ENCODE measurements around the gene FADS1.

- TF ChIP-seq, protein P1, sequence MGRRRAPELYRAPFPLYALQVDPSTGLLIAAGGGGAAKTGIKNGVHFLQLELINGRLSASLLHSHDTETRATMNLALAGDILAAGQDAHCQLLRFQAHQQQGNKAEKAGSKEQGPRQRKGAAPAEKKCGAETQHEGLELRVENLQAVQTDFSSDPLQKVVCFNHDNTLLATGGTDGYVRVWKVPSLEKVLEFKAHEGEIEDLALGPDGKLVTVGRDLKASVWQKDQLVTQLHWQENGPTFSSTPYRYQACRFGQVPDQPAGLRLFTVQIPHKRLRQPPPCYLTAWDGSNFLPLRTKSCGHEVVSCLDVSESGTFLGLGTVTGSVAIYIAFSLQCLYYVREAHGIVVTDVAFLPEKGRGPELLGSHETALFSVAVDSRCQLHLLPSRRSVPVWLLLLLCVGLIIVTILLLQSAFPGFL (CRISPR knock-in tag; IDR thresholded peaks at IDR 0.05; ENCODE audit: borderline replicate concordance) = no peak
- TF ChIP-seq, protein P2, sequence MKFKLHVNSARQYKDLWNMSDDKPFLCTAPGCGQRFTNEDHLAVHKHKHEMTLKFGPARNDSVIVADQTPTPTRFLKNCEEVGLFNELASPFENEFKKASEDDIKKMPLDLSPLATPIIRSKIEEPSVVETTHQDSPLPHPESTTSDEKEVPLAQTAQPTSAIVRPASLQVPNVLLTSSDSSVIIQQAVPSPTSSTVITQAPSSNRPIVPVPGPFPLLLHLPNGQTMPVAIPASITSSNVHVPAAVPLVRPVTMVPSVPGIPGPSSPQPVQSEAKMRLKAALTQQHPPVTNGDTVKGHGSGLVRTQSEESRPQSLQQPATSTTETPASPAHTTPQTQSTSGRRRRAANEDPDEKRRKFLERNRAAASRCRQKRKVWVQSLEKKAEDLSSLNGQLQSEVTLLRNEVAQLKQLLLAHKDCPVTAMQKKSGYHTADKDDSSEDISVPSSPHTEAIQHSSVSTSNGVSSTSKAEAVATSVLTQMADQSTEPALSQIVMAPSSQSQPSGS (CRISPR knock-in tag; IDR thresholded peaks at IDR 0.05; ENCODE audit: borderline replicate concordance, low read depth) = no peak
- TF ChIP-seq, protein P3, sequence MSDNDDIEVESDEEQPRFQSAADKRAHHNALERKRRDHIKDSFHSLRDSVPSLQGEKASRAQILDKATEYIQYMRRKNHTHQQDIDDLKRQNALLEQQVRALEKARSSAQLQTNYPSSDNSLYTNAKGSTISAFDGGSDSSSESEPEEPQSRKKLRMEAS (CRISPR knock-in tag; IDR thresholded peaks at IDR 0.05) = no peak
- no peak for TF ChIP-seq ZNF219 (CRISPR knock-in tag; IDR thresholded peaks at IDR 0.05; ENCODE audit: borderline replicate concordance)
- no peak for TF ChIP-seq FOXP4 (CRISPR knock-in tag; IDR thresholded peaks at IDR 0.05)
- TF ChIP-seq CTCF (IDR thresholded peaks at IDR 0.05) = no peak
- TF ChIP-seq SMAD4 (CRISPR knock-in tag; IDR thresholded peaks at IDR 0.05) = no peak
- TF ChIP-seq, protein P4, sequence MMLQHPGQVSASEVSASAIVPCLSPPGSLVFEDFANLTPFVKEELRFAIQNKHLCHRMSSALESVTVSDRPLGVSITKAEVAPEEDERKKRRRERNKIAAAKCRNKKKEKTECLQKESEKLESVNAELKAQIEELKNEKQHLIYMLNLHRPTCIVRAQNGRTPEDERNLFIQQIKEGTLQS (CRISPR knock-in tag; conservative IDR thresholded peaks at IDR 0.05) = no peak
- TF ChIP-seq CDX4 (CRISPR knock-in tag; IDR thresholded peaks at IDR 0.05; ENCODE audit: borderline replicate concordance) = no peak
- no peak for TF ChIP-seq TCF7 (CRISPR knock-in tag; IDR thresholded peaks at IDR 0.05; ENCODE audit: low read depth)
- no peak for TF ChIP-seq ZBTB43 (CRISPR knock-in tag; IDR thresholded peaks at IDR 0.05)
- TF ChIP-seq USF2 (CRISPR knock-in tag; IDR thresholded peaks at IDR 0.05) = no peak
Observed at GRCh38 chr11:61771195-61771894, 45.5 kb downstream of the FADS1 start.
